ENCODE measurements around the gene DZANK1.

GRCh38 chr20:18364768-18365167, 102.1 kb downstream of the DZANK1 start:
- TF ChIP-seq CTCF (IDR thresholded peaks at IDR 0.05) (no peak), POLR2A (IDR thresholded peaks at IDR 0.05) (no peak)
